Subcutaneous abdominal adipose tissue (tissue), 5 donors: ENCODE data around the gene PBX4.

Source experiments
- H3K27ac ChIP-seq: one replicate; pipeline ENCODE4 v1.7.0; 2013; ENCODE audit warnings: low read depth, mild to moderate bottlenecking, inconsistent platforms, low read length, moderate library complexity
- H3K27me3 ChIP-seq, 5 donors: one replicate each; pipeline ENCODE4 v1.7.0; 2013; ENCODE audit warnings: low read length in 5 of 5, inconsistent platforms in 1 of 5; ENCODE audit not compliant: control insufficient read depth in 5 of 5, insufficient read depth in 4 of 5
- H3K36me3 ChIP-seq, 5 donors: one replicate each; pipeline ENCODE4 v1.7.0; 2013; ENCODE audit warnings: low read length in 5 of 5; ENCODE audit not compliant: control insufficient read depth in 5 of 5, insufficient read depth in 5 of 5
- H3K4me1 ChIP-seq, 5 donors: one replicate each; pipeline ENCODE4 v1.7.0; 2013; ENCODE audit warnings: low read length in 5 of 5, mild to moderate bottlenecking in 3 of 5, moderate library complexity in 1 of 5; ENCODE audit not compliant: control insufficient read depth in 5 of 5, insufficient read depth in 5 of 5
- H3K4me3 ChIP-seq, 5 donors: one replicate each; pipeline ENCODE4 v1.7.0; 2013; ENCODE audit warnings: low read length in 5 of 5, low read depth in 1 of 5
- H3K9ac ChIP-seq, 5 donors: one replicate each; pipeline ENCODE4 v1.7.0; 2013; ENCODE audit warnings: low read length in 5 of 5, mild to moderate bottlenecking in 4 of 5, moderate library complexity in 3 of 5
- H3K9me3 ChIP-seq, 5 donors: one replicate each; pipeline ENCODE4 v1.7.0; 2013; ENCODE audit warnings: low read length in 5 of 5; ENCODE audit not compliant: control insufficient read depth in 5 of 5
- donor health status: healthy.
- donor health status: healthy.
- donor health status: healthy.
- donor health status: healthy.
- donor health status: healthy.

PBX4 gene

GRCh38 chr19:19528721-19529490 lies 89.6 kb downstream of the PBX4 start, which contains the start of gene YJEFN3:
TSS of gene YJEFN3 (plus strand) at chr19:19528911. CDS start at chr19:19528933, 22 bp downstream.
- no peak within 1 kb of the TSS for H3K27ac ChIP-seq
- H3K9me3 ChIP-seq, result no peaks in the 10 kb centered on the region
- H3K4me3 ChIP-seq, result no peak within 1 kb of the TSS
- H3K4me1 ChIP-seq, result peaks cover 0 to 9% (median 6%) of the 10 kb centered on the region in 5 donors
- H3K36me3 ChIP-seq, result peaks cover 0 to 44% (median 25%) of the 10 kb centered on the region in 5 donors
- H3K27me3 ChIP-seq, result no peaks in the 10 kb centered on the region
- no peak within 1 kb of the TSS for H3K9ac ChIP-seq

- no peaks in the 10 kb centered on the region for H3K9me3 ChIP-seq
- H3K36me3 ChIP-seq, result peaks cover 0 to 46% (median 26%) of the 10 kb centered on the region in 5 donors
- peaks cover 0 to 9% (median 7%) of the 10 kb centered on the region in 5 donors for H3K4me1 ChIP-seq
- no peak overlapping the region for H3K4me3 ChIP-seq
- H3K9ac ChIP-seq, result no peak overlapping the region
- H3K27me3 ChIP-seq, result no peaks in the 10 kb centered on the region
- H3K27ac ChIP-seq, result no peak overlapping the region
Observed at GRCh38 chr19:19527674-19528625, 90.5 kb downstream of the PBX4 start.

GRCh38 chr19:19527371-19527656 lies 91.2 kb downstream of the PBX4 start:
- Histone ChIP-seq H3K27ac (no peak overlapping the region), H3K4me1 (peaks cover 0 to 9% (median 6%) of the 10 kb centered on the region in 5 donors), H3K27me3 (no peaks in the 10 kb centered on the region), H3K4me3 (no peak overlapping the region), H3K9ac (no peak overlapping the region), H3K36me3 (peaks cover 0 to 46% (median 26%) of the 10 kb centered on the region in 5 donors), H3K9me3 (no peaks in the 10 kb centered on the region)

DNA sequence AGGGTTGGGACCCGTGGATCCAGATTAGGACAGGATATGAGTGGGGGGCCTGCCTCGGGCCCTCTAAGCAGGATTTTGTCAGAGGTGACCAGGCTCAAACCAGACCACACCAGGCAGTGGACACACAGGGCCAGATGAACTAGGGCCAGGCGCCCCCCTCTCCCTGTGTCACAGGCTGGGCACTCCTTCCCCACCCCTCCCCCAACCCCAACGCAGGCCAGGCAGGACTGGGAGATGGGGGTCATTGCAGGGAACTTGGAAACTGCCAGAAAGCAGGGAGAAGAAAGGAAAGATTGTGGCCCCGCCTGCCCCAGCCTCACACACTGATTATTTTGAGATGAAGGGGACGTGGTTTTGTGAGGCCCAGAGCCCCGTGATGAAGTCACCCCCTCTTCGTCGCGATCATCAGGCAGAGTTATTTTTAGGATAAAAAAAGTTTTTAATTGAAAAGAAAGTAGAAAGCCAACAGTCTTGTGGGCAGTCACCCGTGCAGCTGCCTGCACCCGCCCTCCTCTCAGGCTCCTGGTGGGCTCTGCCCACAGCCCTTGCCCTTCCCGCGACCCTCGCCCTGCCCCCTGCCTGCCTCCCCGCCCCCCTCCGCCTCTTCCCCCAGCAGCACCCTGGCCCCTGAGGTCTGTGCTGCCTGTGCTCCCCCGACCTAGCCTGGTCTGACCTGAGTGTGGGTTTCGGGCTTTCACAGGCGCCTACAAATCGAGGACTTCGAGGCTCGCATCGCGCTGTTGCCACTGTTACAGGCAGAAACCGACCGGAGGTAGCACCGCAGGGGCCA lies 91.7 kb downstream of the PBX4 start:
- no peak overlapping the region for H3K4me3 ChIP-seq
- H3K27ac ChIP-seq, result no peak overlapping the region
- H3K27me3 ChIP-seq, result no peaks in the 10 kb centered on the region
- H3K9me3 ChIP-seq, result no peaks in the 10 kb centered on the region
- H3K36me3 ChIP-seq, result peaks cover 0 to 46% (median 26%) of the 10 kb centered on the region in 5 donors
- H3K4me1 ChIP-seq, result peaks cover 0 to 6% (median 4%) of the 10 kb centered on the region in 5 donors
- H3K9ac ChIP-seq, result no peak overlapping the region

GRCh38 chr19:19525611-19526380 lies 92.7 kb downstream of the PBX4 start:
- Histone ChIP-seq H3K4me1 (peaks cover 0 to 6% (median 4%) of the 10 kb centered on the region in 5 donors), H3K9ac (no peak overlapping the region), H3K27me3 (no peaks in the 10 kb centered on the region), H3K36me3 (peaks cover 0 to 46% (median 26%) of the 10 kb centered on the region in 5 donors), H3K4me3 (no peak overlapping the region), H3K9me3 (no peaks in the 10 kb centered on the region), H3K27ac (no peak overlapping the region)

GRCh38 chr19:19524053-19524452 lies 94.4 kb downstream of the PBX4 start:
- H3K4me3 ChIP-seq, result no peak overlapping the region
- H3K27ac ChIP-seq, result no peak overlapping the region
- H3K27me3 ChIP-seq, result no peaks in the 10 kb centered on the region
- peaks cover 0 to 6% (median 4%) of the 10 kb centered on the region in 5 donors for H3K4me1 ChIP-seq
- H3K9ac ChIP-seq, result no peak overlapping the region
- peaks cover 0 to 54% (median 33%) of the 10 kb centered on the region in 5 donors for H3K36me3 ChIP-seq
- H3K9me3 ChIP-seq, result no peaks in the 10 kb centered on the region

DNA sequence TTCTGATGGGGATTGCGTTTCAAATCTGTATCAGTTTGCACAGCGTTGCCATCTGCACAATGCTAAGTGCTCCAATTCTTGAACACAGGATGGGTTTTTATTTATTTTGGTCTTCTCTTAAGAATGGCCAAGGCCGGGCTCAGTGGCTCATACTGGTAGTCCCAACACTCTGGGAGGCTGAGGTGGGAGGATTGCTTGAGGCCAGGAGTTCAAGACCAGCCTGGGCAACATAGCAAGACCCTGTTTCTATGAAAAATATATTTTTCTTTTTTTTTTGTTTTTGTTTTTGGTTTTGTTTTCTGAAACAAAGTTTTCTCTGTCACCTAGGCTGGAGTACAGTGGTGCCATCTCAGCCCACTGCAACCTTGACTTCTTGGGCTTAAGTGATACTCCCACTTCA lies 95.3 kb downstream of the PBX4 start:
- Histone ChIP-seq H3K27me3 (no peaks in the 10 kb centered on the region), H3K27ac (no peak overlapping the region), H3K36me3 (peaks cover 0 to 48% (median 29%) of the 10 kb centered on the region in 5 donors), H3K9me3 (no peaks in the 10 kb centered on the region), H3K9ac (no peak overlapping the region), H3K4me3 (no peak overlapping the region), H3K4me1 (peaks cover 0 to 6% (median 4%) of the 10 kb centered on the region in 5 donors)

DNA sequence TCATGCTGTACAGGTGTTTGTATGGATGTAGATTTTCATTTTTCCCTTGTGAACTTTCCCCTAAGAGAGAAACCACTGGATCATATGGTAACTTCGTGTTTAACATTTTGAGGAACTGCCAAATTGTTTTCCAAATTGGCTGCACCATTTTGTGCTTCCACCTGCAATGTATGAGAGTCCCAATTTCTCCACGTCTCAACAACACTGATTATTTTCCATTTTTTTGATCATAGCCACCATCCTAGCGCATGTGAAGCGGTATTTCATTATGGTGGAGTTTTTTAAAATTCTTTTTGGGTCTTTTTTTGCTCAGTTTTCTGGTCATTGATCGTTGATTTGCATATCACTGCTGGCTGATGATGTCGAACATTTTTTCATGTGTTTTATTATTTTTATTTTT lies 97.5 kb downstream of the PBX4 start:
- no peak overlapping the region for H3K27ac ChIP-seq
- H3K9me3 ChIP-seq, result no peaks in the 10 kb centered on the region
- H3K27me3 ChIP-seq, result no peaks in the 10 kb centered on the region
- no peak overlapping the region for H3K9ac ChIP-seq
- H3K36me3 ChIP-seq, result peaks cover 0 to 27% (median 13%) of the 10 kb centered on the region in 5 donors
- H3K4me1 ChIP-seq, result peaks cover 0 to 18% (median 15%) of the 10 kb centered on the region in 5 donors
- no peak overlapping the region for H3K4me3 ChIP-seq

DNA sequence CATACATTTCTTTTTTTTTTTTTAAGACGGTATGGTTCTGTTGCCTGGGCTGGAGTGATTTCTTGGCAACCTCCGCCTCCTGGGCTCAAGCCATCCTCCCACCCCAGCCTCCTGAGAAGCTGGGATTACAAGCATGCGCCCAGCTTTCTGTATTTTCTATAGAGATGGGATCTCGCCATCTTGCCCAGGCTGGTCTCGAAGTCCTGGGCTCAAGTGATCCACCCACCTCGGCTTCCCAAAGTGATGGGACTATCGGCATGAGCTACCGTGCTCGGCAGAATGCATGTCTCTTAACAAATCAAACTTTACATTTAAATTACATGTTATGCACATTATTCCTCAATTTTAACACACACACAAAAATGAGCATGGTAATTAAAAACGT lies 101.3 kb downstream of the PBX4 start:
- Histone ChIP-seq H3K9me3 (peaks cover 0 to 12% (median 6%) of the 10 kb centered on the region in 5 donors), H3K27me3 (no peaks in the 10 kb centered on the region), H3K27ac (no peak overlapping the region), H3K4me3 (peak overlapping the region in 2 of 5 donors; percentile 93 to 94), H3K9ac (peak overlapping the region in 1 of 5 donors; percentile 4), H3K36me3 (peaks cover 0 to 12% (median 7%) of the 10 kb centered on the region in 5 donors), H3K4me1 (peaks cover 5 to 34% (median 32%) of the 10 kb centered on the region in 5 donors)
